Endothelial cell of umbilical vein (primary cell): ENCODE data around the gene RNF168. TPM values are rescaled to one million over a fixed set of nuclear protein-coding genes. Genes with fewer than 3 reads are reported as not detected.

Source experiments
- BruUV-seq: library from RNA; stranded (reverse); fragments of 400-500 nt; replicated peaks from 2 replicates; lab custom pipeline; 2021; lab: Mats Ljungman, UMichigan
- CTCF ChIA-PET: fragments of 300-600, 350-600 bp; sonication (Branson Sonifier 250); formaldehyde crosslinking; loops from one replicate; lab custom pipeline; 2021; ENCODE audit warnings: antibody characterized with exemption, inconsistent platforms; lab: Charles Lee
- POLR2A ChIA-PET: fragments of 300-600, 350-600 bp; sonication (Branson Sonifier 250); formaldehyde crosslinking; loops from one replicate; lab custom pipeline; 2021; ENCODE audit warnings: antibody characterized with exemption, inconsistent platforms; lab: Charles Lee
- DNase-seq: peaks from one replicate; pipeline ENCODE4 v3.0.0-alpha.2; 2011; ENCODE audit warnings: low read depth, low spot score
- FAIRE-seq: peaks from 2 replicates; lab custom pipeline; 2011; peaks lifted over from hg19 to GRCh38; lab: Jason Lieb, UNC
- H2AFZ ChIP-seq: 2 replicates; pipeline ENCODE4 v1.6.0; 2012; ENCODE audit warnings: low read depth, low read length, control low read depth, inconsistent platforms
- H3K27ac ChIP-seq: 2 replicates; pipeline ENCODE4 v1.5.1; 2011; ENCODE audit warnings: low read depth, mild to moderate bottlenecking, control low read depth, low read length, moderate library complexity; ENCODE audit not compliant: insufficient read depth
- H3K27me3 ChIP-seq, 2 experiments: 2 replicates each; pipeline versions ENCODE4 v1.6.0 to v1.6.1; 2011; ENCODE audit warnings: low read length in 2 of 2, mixed read lengths in 1 of 2; ENCODE audit not compliant: control insufficient read depth in 2 of 2, insufficient read depth in 2 of 2
- H3K36me3 ChIP-seq, 2 experiments: 2 replicates in 1 of 2; 3 replicates in 1 of 2; pipeline ENCODE4 v1.5.1; 2011; ENCODE audit warnings: low read length in 2 of 2, mild to moderate bottlenecking in 1 of 2, moderate library complexity in 1 of 2; ENCODE audit not compliant: control insufficient read depth in 2 of 2, insufficient read depth in 2 of 2; ENCODE audit errors: extremely low read depth in 1 of 2
- H3K4me1 ChIP-seq: 3 replicates; pipeline ENCODE4 v1.5.1; 2011; ENCODE audit warnings: mild to moderate bottlenecking, low read length; ENCODE audit not compliant: control insufficient read depth, insufficient read depth; ENCODE audit errors: extremely low read depth
- H3K4me2 ChIP-seq: 2 replicates; pipeline ENCODE4 v1.6.1; 2011; ENCODE audit warnings: low read length, control low read depth, mixed read lengths; ENCODE audit not compliant: insufficient read depth
- H3K4me3 ChIP-seq, 3 experiments: fragments of 200-600 bp in 1 of 3; sonication (generic), shearing (Covaris generic) in 1 of 3; replicated peaks in 1 of 3; 2 replicates each; pipeline ENCODE4 v1.5.1; 2011 to 2016; ENCODE audit warnings: control low read depth in 3 of 3, low read length in 3 of 3, mild to moderate bottlenecking in 2 of 3, inconsistent platforms in 1 of 3, low read depth in 1 of 3, moderate library complexity in 1 of 3; ENCODE audit not compliant: insufficient read depth in 1 of 3
- H3K79me2 ChIP-seq: 2 replicates; pipeline ENCODE4 v1.6.0; 2012; ENCODE audit warnings: low read length, inconsistent platforms; ENCODE audit not compliant: control insufficient read depth, insufficient read depth
- H3K9ac ChIP-seq: replicated peaks from 2 replicates; pipeline ENCODE3; 2011; ENCODE audit warnings: low read length, control low read depth; ENCODE audit not compliant: insufficient read depth; ENCODE audit errors: extremely low read depth
- H3K9me1 ChIP-seq: replicated peaks from 3 replicates; pipeline ENCODE4 v1.6.0; 2011; ENCODE audit warnings: mild to moderate bottlenecking, low read length; ENCODE audit not compliant: control insufficient read depth, insufficient read depth; ENCODE audit errors: extremely low read depth
- H3K9me3 ChIP-seq: replicated peaks from 2 replicates; pipeline ENCODE4 v1.5.1; 2012; ENCODE audit warnings: low read length, inconsistent platforms; ENCODE audit not compliant: control insufficient read depth, insufficient read depth
- H4K20me1 ChIP-seq: replicated peaks from 2 replicates; pipeline ENCODE3; 2011; ENCODE audit warnings: mild to moderate bottlenecking, low read length; ENCODE audit not compliant: control insufficient read depth, insufficient read depth; ENCODE audit errors: extremely low read depth
- CTCF ChIP-seq, 2 donors: IDR thresholded peaks; 1 replicate in 1 of 2; 2 replicates in 1 of 2; pipeline ENCODE4 v1.5.1; 2011; ENCODE audit warnings: low read length in 2 of 2, mild to moderate bottlenecking in 2 of 2, moderate library complexity in 2 of 2, control low read depth in 1 of 2, inconsistent platforms in 1 of 2, low read depth in 1 of 2; ENCODE audit not compliant: insufficient read depth in 1 of 2; ENCODE audit errors: extremely low read depth in 1 of 2
- EZH2 ChIP-seq: IDR thresholded peaks from 2 replicates; pipeline ENCODE4 v1.6.1; 2012; ENCODE audit warnings: borderline replicate concordance, low read depth, mild to moderate bottlenecking, moderate library complexity, low read length, inconsistent platforms; ENCODE audit not compliant: severe bottlenecking
- FOS ChIP-seq: IDR thresholded peaks from 2 replicates; pipeline ENCODE4 v1.6.1; 2011; ENCODE audit warnings: mild to moderate bottlenecking, low read length, moderate library complexity, borderline replicate concordance; ENCODE audit not compliant: insufficient read depth
- GATA2 ChIP-seq: IDR thresholded peaks from 2 replicates; pipeline ENCODE4 v1.7.0; 2011; ENCODE audit warnings: low read depth, mild to moderate bottlenecking, moderate library complexity, mixed read lengths, low read length; ENCODE audit not compliant: insufficient read length, insufficient read depth
- JUN ChIP-seq: IDR thresholded peaks from 2 replicates; pipeline ENCODE4 v1.6.1; 2011; ENCODE audit warnings: borderline replicate concordance, low read depth; ENCODE audit not compliant: insufficient read length, insufficient read depth
- MAX ChIP-seq: IDR thresholded peaks from 2 replicates; pipeline ENCODE4 v1.6.1; 2011; ENCODE audit not compliant: insufficient read depth, insufficient read length
- POLR2A ChIP-seq: IDR thresholded peaks from 2 replicates; pipeline ENCODE4 v1.6.1; 2012; ENCODE audit warnings: low read depth, mild to moderate bottlenecking, control low read depth, low read length
- POLR2AphosphoS5 ChIP-seq: IDR thresholded peaks from 2 replicates; pipeline ENCODE4 v1.6.1; 2012; ENCODE audit warnings: low read depth, mild to moderate bottlenecking, control low read depth, low read length, moderate library complexity; ENCODE audit not compliant: insufficient read depth
- dilution Hi-C: fragments of 300-500 bp; cut with MboI; formaldehyde crosslinking; loops from one replicate; pipeline ENCODE4 v1.15.0; 2019; ENCODE audit warnings: low sequenced_read_pairs; ENCODE audit not compliant: extremely low pct_ligation_motif_present
- intact Hi-C: fragments of 100-400 bp; cut with micrococcal nuclease; formaldehyde crosslinking; loops from one replicate; pipeline ENCODE4 v1.10.0; 2022
- polyA plus RNA-seq, 4 experiments: library from polyadenylated mRNA; depleted of rRNA in 3 of 4; stranded (reverse) in 3 of 4; unstranded in 1 of 4; fragments of >200 nt; gene quantifications; 2 replicates each; pipeline versions ENCODE4 v1.2.1 to v1.2.3, GENCODE V29; 2011 to 2012; ENCODE audit warnings: missing spikeins in 1 of 4
- total RNA-seq: library from RNA; stranded (reverse); gene quantifications from 2 replicates; pipeline ENCODE4 v1.2.3, GENCODE V29; 2021

The RNF168 gene
- total and polyA plus RNA-seq, 2 donors (not counting 3 experiments of a cell fraction or from before 2014, with no cell fraction given) = 4.0 to 32.9 TPM

- Histone ChIP-seq H3K9me1 (no peaks in the 10 kb centered on the region), H3K79me2 (no peaks in the 10 kb centered on the region), H3K27me3 (no peaks in the 10 kb centered on the region), H3K9ac (no peak overlapping the region), H3K27ac (no peak overlapping the region), H3K4me2 (no peak overlapping the region), H4K20me1 (no peaks in the 10 kb centered on the region), H3K36me3 (no peaks in the 10 kb centered on the region), H3K4me3 (no peak overlapping the region), H3K4me1 (peaks cover 4% of the 10 kb centered on the region), H2AFZ (no peak overlapping the region), H3K9me3 (no peaks in the 10 kb centered on the region)
- dilution Hi-C loops = no loop called here
- FAIRE-seq (peak; percentile 52), DNase-seq (peak; percentile 39)
- TF ChIP-seq GATA2 (no peak), POLR2A (no peak), CTCF (IDR thresholded peaks at IDR 0.05; ENCODE audit: extremely low read depth in 1 of 2, insufficient read depth in 1 of 2, low read depth in 1 of 2, low read length in 2 of 2) (peak; percentile 18 to 37)
- no TSS peak for BruUV-seq
- intact Hi-C loops = loop anchor here (5.0 to 10.0 kb wide), 2 partner anchors 443 to 630 kb away; partner anchors contain the start of gene PIGZ
- ChIA-PET CTCF (interaction anchor here (0.7 to 5.7 kb wide), 14 partner anchors 31 to 445 kb away, joined by 3 to 75 read pairs (median 4); partner anchors contain the start of genes FBXO45 and WDR53), POLR2A (no interaction called here)
Measured at GRCh38 chr3:196524527-196524926, 21.0 kb upstream of the RNF168 start.

GRCh38 chr3:196523841-196524240 lies 20.3 kb upstream of the RNF168 start:
- DNase-seq (no peak), FAIRE-seq (no peak)
- Histone ChIP-seq H3K9me1 (no peaks in the 10 kb centered on the region), H3K27ac (no peak overlapping the region), H3K79me2 (no peaks in the 10 kb centered on the region), H2AFZ (no peak overlapping the region), H3K4me3 (no peak overlapping the region), H3K9me3 (no peaks in the 10 kb centered on the region), H3K36me3 (no peaks in the 10 kb centered on the region), H3K4me2 (no peak overlapping the region), H3K27me3 (no peaks in the 10 kb centered on the region), H3K9ac (no peak overlapping the region), H3K4me1 (peaks cover 2% of the 10 kb centered on the region), H4K20me1 (no peaks in the 10 kb centered on the region)
- BruUV-seq = no TSS peak
- dilution Hi-C loops (no loop called here), intact Hi-C loops (loop anchor here (5.0 to 10.0 kb wide), 2 partner anchors 443 to 629 kb away; partner anchors contain the start of gene PIGZ)
- POLR2A ChIA-PET = no interaction called here
- no peak for TF ChIP-seq CTCF (IDR thresholded peaks at IDR 0.05; ENCODE audit: extremely low read depth in 1 of 2, insufficient read depth in 1 of 2, low read depth in 1 of 2, low read length in 2 of 2)
- no peak for TF ChIP-seq FOS
- no peak for TF ChIP-seq POLR2AphosphoS5
- TF ChIP-seq EZH2 = no peak
- TF ChIP-seq GATA2 = no peak
- no peak for TF ChIP-seq POLR2A
- no peak for TF ChIP-seq JUN
- TF ChIP-seq MAX = no peak
- CTCF ChIA-PET = interaction anchor here (0.8 to 5.7 kb wide), 19 partner anchors 17 to 502 kb away, joined by 3 to 75 read pairs (median 4); partner anchors contain the start of genes FBXO45 and WDR53
